NOMO-1 treated with dmso at 0.1 percent for 144 hours (cell line): ENCODE results near the gene EFHD1.

ENCODE experiments used
- DNase-seq: peaks from one replicate; lab custom pipeline; 2025; ENCODE audit not compliant: unreplicated experiment; lab: John Stamatoyannopoulos, UW

The EFHD1 gene, protein sequence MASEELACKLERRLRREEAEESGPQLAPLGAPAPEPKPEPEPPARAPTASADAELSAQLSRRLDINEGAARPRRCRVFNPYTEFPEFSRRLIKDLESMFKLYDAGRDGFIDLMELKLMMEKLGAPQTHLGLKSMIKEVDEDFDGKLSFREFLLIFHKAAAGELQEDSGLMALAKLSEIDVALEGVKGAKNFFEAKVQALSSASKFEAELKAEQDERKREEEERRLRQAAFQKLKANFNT

DNA sequence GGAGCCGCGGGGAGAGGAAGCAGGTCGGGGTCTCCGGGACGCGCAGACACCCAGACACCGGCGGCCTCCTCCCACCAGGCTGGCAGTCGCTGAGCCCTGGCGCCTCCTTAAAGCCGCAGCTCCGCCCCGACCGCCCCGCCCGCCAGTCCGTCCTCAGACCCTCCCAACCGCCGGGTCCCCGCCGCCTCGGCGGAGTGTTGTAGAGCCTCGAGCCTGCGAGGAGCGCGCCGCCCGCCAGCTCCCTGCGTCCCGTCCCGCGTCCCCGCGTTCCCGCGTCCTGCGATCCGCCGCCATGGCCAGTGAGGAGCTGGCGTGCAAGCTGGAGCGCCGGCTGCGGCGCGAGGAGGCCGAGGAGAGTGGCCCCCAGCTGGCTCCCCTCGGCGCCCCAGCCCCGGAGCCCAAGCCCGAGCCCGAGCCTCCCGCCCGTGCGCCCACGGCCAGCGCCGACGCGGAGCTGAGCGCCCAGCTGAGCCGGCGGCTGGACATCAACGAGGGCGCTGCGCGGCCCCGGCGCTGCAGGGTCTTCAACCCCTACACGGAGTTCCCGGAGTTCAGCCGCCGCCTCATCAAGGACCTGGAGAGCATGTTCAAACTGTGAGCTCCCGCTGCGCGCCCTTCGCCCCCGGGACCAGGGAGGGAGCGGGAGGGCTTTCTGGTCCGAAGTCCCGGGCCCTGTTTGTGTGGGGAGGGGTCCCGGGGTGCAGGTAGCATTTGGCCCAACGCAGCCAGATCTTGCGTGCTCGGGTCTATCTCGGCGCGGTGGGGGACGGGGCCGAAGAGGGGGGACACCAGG lies at the start of gene EFHD1:
Gene EFHD1, plus strand, starts transcription at position 192 of the 793 bp plus-strand sequence. Its CDS starts 101 bp downstream, at position 293.
- DNase-seq, result peak; percentile 49

DNA sequence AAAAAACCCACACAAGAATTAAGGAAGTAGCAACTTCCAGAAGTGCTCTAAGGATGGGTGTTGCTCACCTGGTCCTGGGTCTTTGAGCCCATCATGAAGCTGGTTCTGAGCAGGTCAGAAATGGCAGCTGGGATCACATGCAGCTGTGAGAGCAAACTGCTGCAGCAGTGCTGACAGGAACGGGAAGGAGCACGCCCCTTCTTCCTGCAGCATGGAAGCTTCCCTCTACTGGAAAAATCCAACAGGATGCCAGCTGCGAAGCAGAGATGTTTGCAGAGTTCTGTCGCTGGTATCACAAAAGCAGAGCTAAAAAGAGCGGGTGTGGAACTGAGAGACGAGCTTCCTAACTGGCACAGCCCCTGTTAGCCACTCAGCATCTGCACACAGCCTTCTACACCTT lies 49.2 kb upstream of the EFHD1 start:
- DNase-seq, result no peak

- DNase-seq, result no peak
These were observed 46.4 kb upstream of the EFHD1 start for GRCh38 chr2:232586943-232587505.

GRCh38 chr2:232587512-232587911 lies 45.9 kb upstream of the EFHD1 start:
- DNase-seq, result no peak

DNA sequence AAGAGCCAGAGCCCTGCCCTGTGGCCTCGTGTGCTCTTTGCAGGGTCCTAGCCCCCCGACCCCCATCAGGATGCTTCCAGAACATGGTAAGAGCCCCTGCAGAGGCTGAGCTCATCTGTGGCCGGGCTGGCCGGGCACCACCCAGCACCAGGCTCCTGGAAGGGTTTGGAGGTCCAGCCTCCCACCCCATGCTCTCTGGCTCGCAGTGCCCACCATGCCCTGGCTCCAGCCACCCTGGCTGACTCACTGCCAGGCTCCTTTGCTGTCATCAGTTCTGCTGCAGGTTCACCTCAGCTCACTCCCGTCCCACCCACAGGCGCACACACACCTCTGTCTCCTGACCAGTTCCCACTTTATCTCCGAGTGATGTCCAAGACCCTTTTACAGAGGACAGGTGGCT lies 45.4 kb upstream of the EFHD1 start:
- DNase-seq, result no peak

DNA sequence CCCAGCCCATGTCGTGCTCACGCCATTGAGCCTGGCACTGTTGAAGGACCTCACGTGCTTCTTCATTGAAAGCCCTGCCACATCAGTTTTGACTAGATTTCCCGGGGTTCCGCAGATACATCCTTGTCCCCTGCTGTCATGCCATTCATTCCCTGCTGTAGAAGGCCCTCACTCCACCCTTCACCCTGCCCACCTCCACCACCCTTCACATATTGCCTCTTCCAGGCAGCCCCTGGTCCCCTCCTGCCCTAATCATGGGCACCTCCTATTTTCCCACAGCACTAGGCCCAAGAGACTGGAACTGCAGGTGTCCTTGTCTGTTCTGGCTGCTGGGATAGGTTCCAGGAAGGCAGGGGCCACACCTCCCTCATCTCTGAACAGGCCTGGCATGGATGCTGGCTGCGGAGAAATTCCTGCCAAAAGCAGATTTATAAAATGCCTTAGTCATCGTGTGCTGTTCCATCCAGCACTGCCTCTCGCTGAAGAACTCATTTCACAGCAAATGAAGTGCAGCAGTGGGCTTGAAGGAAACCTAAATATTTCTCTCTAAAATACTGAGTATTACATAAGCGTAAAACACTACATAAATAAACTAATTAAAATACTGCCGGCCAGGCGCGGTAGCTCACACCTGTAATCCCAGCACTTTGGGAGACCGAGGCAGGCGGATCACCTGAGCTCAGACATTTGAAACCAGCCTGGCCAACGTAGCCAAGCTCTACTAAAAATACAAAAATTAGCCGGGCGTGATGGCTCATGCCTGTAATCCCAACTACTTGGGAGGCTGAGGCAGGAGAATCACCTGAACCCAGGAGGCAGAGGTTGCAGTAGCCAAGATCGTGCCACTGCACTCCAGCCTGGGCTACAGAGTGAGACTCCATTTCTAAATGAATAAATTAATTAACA lies 44.5 kb upstream of the EFHD1 start:
- DNase-seq, result no peak

- no peak for DNase-seq
These were observed 40.5 kb upstream of the EFHD1 start for GRCh38 chr2:232592772-232593395.

GRCh38 chr2:232593982-232594381 lies 39.4 kb upstream of the EFHD1 start:
- no peak for DNase-seq

- no peak for DNase-seq
These were observed 35.9 kb upstream of the EFHD1 start for GRCh38 chr2:232597362-232598079.

DNA sequence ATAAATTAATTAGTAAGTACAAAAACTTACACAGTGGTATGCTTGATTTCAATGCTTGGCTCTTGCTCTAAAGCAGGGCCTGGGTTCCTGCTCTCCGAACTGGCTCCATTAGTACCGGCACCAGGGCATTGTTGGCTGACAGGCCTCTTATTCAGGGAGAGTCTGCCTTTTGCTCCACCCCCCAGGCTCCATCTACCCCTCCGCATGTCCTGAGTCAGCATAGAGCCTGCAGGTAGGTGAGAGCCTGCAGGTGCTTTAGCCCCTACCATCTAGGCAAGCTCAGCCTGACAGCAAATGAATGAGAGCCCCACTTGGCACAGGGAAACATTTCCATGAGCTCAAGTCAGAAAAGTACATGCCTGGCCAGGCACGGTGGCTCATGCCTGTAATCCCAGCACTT lies 35.1 kb upstream of the EFHD1 start:
- DNase-seq, result no peak

DNA sequence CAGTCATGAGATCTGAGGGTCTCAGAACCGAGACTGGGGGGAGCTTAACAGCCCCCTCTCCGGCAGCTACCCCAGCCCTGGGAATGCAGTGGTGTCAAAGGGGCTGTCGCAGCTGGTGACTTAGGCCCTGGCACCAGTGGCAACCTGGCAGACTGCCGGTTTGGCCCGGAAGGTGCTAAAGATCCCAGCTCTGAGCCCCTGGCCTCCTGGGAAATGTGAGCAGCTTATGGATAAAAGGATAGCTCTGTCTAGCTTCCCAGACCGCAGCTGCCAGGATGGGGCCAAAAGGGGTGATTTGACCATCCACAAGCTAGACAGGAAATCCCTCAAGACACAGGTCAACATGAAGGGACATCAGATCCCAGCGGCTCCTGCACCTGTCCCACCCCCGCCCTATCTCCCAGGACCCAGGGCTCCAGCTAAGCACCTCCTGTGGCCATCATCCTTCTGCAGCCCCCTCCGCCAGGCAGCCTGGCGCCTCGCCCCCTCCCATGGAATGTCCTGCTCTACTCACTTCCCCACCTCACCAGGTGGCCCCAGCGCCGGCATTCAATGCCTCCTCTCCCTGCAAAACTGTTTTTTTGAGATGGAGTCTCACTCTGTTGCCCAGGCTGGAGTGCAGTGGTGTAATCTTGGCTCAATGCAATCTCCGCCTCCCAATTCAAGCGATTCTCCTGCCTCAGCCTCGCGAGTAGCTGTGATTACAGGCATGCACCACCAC lies 33.2 kb upstream of the EFHD1 start:
- DNase-seq, result no peak

DNA sequence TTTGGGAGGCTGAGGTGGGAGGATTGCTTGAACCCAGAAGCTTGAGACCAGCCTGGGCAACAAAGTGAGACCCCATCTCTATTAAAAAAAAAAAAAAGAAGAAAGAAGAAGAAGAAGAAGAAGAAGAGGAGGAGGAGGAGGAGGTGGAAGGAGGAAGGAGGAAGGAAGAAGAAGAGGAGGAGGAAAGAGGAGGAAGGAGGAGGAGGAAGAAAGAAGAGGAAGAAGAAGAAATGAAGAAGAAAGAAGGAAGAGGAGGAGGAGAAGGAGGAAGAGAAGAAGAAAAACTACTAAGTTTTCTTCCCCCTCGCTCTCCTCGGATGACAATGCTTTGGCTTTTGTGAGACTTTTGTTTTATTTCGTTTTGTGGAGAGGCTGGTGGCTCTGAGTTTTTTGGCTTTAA lies 30.1 kb upstream of the EFHD1 start:
- DNase-seq, result no peak

DNA sequence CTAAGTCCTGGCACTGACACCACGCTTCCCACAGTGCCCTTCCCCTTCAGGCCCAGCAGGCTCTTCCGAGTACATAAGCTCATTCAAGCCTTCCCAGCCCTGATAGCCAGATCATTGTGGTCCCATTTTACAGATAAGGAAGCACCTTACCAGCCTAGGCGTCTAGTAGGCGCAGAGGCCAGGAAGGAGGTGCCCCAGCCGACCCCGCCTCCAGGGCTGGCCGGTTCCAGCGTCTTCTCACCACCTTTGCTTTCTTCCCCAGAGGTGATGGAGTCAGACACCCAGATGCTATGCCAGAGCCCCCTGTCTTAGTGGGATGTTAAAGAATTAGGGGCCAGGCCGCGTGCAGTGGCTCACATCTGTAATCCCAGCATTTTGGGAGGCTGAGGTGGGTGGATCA lies 28.9 kb upstream of the EFHD1 start:
- no peak for DNase-seq

DNA sequence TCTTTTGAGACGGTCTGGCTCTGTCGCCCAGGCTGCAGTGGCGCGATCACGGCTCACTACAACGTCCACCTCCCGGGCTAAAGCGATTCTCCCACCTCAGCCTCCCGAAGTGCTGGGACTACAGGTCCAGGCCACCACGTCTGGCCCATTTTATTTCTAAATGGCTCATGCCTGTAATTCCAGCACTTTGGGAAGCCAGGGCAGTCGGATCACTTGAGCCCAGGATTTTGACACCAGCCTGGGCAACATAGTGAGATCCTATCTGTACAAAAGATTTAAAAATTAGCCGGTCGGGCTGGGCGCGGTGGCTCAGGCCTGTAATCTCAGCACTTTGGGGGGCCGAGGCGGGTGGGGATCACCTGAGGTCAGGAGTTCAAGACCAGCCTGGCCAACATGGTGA lies 26.4 kb upstream of the EFHD1 start:
- no peak for DNase-seq

DNA sequence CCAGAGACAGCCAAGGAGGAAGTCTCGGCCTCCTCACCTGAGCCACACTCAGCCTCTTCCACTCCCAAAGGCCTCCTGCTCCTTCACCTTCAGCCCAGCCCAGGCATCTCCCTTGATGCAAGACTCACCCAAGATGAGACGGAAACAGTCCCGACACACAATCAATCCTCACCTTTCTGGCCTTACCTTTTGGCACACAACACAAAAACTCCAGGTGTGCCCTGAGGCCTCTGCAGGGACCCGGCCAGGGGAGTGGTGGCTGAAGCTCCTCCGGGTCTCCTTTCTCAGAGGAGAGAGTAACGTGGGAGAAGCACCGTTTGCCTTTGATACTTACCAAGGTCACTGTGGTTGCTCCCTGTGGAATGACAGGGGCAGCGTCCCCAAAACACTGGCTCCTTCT lies 23.8 kb upstream of the EFHD1 start:
- no peak for DNase-seq

DNA sequence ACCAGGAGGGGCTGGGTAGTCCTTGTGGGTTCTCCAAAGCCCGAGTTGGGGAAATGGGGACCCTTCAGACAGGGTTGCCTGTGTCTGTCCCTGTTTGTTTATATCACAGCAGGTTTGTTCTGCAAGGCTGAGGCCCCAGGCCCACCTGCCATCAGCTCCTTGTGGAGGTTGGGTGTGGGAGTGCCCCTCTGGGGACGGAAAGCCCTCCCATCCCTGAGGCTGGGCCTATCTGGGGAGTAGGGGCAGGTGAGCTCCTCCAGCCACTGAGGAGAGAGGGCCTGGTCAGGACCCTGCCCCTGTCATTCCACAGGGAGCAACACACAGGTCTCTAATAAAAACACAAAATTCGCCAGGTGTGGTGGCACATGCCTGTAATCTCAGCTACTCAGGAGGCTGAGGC lies 23.3 kb upstream of the EFHD1 start:
- DNase-seq, result no peak

DNA sequence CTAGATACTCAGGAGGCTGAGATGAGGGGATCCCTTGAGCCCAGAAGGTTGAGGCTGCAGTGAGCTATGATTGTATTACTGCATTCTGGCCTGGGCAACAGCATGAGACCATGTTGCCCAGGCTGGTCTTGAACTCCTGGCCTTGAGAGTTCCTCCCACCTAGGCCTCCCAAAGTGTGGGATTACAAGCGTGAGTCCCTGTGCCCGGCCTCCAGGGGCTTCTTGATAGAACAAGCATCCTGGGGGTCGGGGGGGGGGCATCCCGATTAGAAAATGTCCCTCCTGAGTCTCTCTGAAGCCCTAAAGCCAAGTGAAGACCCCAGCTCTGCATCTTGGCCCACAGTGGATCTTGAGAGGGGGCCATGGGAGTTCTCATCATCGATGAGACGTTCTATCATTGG lies 22.3 kb upstream of the EFHD1 start:
- no peak for DNase-seq

DNA sequence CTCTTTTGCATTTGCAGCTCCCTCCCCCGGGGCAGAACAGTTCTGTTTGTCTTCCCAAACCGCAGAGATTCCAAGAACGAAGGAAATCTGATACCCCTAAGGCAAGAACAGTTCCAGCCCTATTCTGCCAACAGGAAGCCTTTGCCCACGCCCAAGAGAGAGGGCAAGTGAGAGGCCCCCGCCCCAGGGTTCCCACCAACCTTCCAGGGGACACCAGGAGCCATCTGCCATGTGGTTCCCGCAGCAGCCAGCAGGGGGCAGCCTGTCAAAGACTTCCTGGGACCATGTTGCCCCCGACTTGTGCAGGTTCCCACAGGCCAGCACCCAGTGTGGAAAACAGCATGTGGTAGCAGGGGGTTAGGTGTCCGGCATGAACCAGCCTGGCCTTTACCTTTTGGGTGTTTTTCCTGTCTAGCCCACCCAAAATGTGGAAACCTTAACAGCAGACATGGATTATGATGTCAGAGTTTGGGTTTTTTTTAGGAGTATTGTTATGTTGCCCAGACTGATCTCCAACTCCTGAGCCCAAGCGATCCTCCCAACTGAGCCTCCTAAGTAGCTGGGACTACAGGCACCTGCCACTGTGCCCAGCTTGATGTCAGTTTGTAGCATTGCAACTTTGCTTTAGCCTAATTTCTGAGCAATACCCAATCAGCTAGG lies 21.7 kb upstream of the EFHD1 start:
- DNase-seq, result no peak

DNA sequence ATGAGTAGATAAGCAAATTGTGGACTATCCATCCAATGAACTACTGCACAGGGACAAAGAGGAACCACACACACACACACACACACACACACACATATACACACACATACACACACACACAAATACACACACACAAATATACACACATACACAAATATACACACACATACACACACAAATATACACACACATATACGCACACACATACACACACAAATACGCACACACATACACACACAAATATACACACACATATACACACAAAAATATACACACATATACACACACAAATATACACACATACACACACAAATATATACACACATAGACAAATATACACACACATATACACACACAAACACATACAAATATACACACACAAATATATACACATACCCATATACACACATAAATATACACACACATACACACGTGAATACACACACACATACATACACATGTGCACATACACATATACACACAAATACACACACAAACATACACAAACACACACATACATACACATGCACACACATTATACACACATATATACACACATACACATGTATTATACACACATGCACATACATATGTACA lies 19.8 kb upstream of the EFHD1 start:
- DNase-seq, result no peak
